HG03103 (cell line): ENCODE results near the gene ENTPD1.
A peak's percentile ranks its signal among the peaks of the same experiment; 100 is the strongest.

Source experiments
- ATAC-seq: cut with Tn5 transposase; IDR thresholded peaks from one replicate; pipeline ENCODE4 v1.9.1; 2021; ENCODE audit warnings: low read depth; ENCODE audit not compliant: unreplicated experiment

The ENTPD1 gene

DNA sequence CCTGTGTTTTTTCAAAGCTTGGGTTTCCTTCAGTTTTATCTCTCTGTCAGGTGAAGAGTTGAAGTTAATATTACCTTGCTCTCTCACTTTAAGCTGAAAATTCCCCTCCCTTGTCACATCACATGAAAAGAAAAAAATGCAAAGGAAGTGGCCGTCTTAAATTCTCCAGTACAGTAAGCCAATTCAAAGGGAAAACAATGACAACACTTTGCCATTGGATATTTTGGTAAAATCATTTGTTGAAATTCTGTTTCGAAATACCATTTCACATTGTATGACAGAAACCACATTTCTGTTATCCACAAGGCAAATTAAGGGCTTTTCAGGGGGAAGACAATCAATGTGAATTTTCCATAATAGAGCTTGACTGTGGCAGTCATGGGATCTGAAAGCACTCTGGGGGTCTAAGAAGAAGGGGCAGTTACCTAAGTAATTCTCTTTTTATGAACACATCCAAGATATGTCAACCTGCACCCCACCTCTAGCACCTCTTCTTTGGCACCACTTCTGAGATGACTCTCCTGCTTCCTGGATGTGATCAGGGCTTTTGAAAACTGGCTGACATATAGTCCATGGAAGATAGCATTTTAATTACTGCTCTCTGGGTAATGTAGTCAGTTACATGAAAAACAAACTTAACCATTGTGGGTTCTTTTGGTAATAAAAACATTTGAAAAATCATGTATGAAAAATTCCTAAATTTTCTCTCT lies 63.8 kb downstream of the ENTPD1 start:
- ATAC-seq, result no peak

DNA sequence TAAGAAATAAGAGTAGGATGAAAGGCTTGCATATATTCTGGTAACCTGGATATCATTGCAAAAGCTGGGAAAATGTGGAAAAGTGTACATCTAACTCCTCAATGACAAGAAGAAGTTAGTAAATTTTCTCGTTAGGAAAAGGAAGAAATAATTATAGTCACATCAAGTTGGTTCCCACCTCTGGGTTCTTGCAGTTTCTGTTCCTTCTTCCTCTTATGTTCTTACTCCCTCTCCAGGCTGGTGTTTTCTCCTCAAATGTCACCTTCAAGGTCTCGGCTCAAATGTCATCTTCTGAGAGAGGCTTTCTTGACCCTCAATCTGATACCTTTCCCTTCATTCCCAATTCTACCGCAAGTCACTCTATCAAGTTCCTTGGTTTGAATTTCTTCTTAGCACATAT lies 64.4 kb downstream of the ENTPD1 start:
- no peak for ATAC-seq

DNA sequence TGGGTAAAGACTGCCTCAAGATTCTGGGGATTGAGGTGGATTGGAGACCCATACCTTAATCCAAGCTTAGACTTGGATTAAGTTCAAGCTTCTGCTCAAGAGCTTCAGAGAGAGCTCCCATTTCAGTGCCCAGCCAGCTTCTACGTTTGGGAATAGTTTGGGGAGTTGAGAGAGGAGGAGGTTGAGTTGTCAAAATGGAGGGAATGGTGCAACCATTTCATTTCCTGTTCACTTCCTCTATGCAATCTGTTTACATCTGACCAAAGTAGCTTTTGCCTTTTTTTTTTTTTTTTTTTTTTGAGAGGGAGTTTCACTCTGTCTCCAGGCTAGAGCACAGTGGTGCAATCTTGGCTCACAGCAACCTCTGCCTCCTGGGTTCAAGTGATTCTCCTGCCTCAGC lies 65.8 kb downstream of the ENTPD1 start:
- ATAC-seq, result no peak

DNA sequence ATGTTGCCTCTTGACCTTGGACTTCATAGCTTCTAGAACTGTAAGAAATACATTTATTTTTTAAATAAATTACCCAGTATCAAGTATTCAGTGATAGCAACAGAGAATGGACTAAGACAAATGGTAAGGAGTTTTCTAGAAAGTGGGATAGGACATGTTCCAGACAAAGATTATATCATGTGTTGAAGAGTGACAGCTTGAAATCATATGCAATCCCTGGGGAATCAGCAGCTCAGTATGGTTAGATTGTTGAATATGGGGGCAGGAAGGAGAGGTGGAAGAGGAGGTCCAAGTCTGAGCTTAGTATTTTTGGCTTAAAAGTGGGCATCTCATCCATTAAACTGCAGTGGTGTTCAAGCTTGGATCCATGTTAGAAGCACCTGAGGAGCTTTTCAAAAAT lies 74.1 kb downstream of the ENTPD1 start:
- ATAC-seq, result no peak

DNA sequence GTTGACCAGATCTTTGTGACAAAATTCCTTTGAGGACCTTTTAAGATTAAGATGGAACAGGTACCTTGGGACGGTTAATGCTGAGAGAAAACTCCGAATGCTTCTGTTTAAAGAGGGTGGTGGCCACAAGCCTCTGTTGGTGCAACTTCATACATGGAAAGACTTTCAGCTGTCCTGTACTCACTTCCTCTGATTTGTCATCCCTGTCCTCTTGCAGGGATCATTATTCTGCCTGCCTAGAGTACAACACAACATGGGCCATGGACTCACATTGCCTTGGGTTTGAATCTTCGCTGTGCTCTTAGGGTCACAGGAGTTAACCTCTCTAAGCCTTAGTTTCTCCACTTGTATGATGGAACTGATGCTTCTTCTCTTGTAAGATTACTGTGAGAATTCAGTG lies 75.1 kb downstream of the ENTPD1 start:
- no peak for ATAC-seq

DNA sequence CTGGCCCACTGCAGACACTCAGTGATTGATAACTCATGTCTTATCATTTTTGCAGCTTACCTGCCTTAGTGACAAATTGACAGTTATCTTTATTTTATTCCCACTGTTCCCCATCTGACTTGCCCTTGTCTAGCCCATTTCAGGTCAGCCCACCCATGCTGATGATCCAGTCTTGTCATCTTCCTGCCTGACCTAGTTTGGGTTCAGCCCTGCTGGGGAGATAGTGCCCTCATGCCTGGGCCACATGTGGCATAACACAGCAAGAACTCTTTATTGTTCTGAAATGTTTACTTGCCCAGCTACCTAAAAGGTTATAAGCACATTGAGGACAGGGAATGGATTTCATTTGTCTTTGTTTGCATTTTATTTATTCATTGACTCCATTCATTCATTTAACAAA lies 75.6 kb downstream of the ENTPD1 start:
- ATAC-seq, result no peak

DNA sequence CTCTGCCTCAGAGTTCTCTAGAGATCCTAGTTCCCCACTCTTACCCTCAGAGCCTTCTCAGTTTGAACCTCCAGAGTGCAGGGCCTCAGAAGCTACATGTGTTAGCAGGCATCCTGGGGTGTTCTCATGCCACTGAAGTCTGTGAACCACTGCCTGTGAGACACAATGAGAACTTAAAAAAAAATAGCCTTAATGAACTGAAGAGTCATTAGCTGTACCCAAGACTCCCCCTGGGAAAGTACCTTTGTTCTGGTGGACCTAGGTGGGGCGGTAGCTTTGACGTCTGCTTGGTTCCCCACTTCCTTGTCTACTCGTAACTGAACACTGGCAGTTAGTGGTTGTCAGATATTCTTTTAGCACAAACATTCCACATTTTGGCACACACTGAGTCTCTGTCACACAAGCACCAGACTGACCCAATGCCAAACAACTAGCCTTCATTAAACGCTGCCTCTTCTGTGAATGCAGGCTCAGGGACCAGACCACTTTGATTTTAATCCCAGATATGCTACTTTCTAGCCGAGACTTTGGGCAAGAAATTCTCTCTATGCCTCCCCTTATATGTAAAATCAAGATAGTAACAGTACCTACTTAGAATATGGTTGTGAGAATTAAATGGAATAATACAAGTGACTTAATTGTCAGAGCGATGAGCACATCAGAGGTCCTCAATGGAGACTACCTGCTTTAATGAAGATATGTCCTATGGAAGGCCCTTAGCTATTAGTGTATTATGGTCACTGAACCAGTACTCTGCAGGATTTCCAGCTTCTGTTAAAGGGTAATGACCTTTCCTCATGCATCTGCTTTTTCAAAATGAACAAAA lies 76.5 kb downstream of the ENTPD1 start:
- peak; percentile 68 for ATAC-seq

DNA sequence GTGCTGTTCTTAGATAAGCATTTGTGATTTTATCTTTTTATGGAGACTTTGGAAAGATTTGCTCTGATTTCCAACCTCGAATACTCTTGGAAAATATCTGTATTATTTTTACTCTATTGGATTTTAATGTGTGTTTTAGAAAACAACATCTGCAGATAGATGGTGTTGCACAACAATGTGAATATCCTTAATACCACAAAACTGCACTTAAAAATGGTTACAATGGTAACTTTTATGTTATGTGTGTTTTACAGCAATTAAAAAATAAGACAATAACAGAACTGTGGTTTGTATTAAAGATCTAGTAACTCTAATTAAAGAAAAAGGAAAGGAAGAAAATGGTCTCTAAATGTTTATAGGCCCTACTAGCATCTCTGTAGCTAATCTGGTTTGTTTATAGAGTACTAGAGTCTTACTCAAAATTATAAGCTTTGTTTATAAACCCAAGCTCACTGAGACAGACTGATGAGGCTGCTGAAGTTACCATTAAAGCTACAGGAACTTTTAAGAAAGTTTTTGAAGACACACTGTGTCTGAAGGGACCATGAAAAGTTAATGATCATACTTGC lies 77.2 kb downstream of the ENTPD1 start:
- no peak for ATAC-seq

DNA sequence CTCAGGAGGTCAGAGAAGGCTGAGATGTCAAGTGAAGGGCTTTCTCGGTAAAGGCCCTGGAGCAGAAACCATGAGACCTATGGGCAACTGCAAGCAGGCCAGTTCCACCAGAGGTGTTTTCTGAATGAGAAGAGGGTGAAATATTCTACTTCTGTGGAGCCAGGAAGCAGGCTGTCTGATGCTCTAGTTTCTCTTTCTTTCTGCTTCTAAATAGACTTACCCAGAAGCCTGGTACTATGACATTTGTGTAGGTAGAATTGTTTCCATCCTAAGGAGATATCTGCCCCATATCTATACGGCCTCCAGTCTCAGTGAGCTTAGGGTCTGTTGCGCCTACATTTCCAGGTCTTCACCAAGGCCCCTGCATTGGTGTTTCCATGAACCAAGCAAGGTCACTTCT lies 78.4 kb downstream of the ENTPD1 start:
- ATAC-seq, result no peak

DNA sequence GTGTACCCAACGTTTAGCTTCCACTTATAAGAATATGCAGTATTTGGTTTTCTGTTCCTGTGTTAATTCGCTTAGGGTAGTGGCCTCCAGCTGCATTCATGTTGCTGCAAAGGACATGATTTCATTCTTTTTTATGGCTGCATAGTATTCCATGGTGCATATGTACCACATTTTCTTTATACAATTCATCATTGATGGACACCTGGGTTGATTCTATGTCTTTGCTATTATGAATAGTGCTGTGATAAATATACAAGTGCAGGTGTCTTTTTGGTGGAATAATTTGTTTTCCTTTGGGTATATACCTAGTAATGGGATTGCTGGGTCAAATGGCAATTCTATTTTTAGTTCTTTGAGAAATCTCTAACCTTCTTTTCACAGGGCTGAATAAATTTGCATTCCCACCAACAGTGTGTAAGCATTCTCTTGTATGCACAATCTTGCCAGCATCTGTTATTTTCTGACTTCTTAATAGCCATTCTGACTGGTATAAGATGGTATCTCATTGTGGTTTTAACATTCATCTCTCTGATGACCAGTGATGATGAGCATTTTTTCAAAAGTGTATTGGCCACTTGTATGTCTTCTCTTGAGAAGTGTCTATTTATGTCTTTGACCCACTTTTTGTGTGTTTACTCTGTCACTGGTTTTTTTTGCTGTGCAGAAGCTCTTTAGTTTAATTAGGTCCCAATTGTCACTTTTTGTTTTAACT lies 79.3 kb downstream of the ENTPD1 start:
- no peak for ATAC-seq

DNA sequence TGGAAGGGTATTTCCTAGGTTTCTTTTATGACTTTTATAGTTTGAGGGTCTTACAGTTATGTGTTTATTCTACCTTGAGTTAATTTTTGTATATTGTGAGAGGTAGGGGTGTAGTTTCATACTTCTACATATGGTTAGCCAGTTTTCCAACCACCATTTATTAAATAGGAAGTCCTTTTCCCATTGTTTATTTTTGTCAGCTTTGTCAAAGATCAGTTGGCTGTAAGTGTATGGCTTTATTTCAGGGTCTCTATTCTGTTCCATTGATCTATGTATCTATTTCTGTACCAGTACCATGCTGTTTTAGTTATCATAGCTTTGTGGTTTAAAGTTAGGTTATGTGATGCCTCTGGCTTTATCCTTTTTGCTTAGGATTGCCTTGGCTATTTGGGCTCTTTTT lies 79.9 kb downstream of the ENTPD1 start:
- no peak for ATAC-seq

DNA sequence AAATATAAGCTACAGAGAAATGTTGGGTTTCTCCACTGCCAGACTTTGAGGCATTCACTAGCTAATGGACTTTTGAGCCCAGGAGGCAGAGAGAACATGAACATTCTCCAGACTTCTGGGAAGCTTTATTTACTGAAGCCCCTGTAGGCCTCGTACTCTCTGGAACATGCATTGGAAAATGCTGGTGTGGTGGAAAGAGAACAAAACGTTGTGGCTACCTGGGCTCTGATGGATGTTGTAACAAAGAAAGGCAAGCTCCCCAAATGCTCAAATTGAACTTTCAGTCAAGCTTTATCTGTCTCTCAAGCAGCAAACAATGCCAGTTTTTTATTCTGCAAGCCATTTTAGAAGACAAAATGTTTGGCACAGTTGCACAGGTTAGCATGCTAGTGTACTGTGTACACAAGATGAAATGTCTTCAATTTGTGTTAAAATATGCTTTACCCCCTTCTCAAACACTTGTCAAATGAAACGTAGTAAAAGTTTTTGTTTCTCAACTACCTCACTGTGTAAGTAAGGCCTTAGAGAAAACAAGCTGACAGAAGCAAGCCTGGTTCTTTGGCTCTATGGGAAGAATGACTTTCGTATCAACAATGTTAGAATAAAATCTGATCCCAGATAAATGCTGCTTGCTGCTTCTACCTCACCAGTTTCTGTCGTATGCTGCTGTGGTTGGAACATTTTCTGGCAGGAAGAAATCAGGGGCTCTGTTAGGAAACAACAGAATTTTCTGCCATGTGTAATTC lies 80.8 kb downstream of the ENTPD1 start:
- ATAC-seq, result no peak

DNA sequence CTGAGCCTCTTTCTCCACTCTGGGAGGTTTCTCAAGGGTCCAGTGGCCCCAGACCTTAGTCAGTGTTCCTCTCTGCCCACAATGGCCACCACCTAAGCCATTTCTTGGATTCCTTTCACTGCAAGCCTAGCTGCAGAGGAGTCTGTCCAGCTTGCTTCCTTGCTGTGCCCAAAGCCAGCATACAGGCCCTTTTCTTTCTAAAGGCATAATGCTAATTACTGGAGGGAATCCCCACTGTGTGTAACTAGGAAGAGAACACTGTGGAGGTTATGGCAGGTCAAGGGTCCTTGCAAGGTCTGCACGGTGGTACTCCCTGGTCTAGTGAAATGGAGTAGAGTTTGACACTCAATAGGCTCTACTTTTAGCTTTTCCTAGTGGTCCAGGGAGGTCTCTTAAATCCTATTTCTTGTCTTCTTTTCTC lies 81.4 kb downstream of the ENTPD1 start:
- peak; percentile 5 for ATAC-seq

DNA sequence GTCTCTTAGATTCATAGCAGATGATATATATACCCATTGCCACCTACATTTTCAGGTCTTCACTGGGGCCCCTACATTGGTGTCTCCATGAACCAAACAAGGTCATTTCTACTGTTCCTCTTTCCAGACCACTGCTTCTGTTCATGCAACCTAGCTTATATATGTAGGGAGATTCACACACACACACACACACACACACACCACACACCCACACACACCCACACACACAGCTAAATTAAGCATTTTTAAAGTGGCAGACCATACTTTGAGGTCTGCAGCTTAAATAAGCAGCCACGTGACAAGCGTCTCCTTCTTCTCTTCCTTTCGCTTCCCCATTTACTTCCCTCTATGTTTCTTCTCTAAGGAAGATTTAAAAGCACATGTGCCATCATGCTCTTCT lies 81.8 kb downstream of the ENTPD1 start:
- ATAC-seq, result peak; percentile 42

DNA sequence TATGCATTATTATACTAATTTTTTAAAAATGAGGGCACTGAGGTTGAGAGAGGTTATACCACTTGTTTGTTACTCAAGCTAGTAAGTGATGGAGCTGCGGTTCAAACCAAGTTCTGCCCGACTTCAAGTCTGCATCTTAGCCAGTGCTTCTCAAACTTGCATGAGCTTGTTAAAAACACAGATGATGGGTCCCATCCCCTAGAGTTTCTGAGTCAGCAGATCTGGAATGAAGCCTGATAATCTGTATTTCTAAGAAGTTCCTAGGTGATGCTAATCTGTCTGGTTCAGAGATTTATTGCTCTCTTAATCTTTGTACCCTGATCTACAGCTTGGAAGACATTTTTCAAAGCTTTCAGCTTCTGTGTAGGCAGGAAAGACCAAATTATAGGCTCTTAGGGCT lies 84.2 kb downstream of the ENTPD1 start:
- no peak for ATAC-seq

DNA sequence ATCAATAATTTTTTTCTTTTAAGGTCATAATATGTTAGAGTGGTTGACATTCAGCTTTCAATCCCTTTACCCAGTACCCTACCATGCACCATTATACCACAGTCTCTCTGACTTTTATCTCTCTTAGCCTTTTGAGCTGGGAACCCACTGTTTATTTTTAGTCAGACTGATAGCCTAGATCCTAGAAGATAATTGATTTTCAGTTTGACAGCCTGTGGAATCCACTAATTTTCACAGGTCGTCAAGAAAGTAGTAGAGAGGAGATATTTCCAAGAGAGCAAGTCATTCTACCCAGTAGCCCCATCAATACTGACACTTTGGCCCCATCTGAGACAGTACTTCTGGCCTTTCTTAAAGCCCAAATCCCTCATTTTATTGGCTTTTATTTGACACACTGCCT lies 84.7 kb downstream of the ENTPD1 start:
- no peak for ATAC-seq

DNA sequence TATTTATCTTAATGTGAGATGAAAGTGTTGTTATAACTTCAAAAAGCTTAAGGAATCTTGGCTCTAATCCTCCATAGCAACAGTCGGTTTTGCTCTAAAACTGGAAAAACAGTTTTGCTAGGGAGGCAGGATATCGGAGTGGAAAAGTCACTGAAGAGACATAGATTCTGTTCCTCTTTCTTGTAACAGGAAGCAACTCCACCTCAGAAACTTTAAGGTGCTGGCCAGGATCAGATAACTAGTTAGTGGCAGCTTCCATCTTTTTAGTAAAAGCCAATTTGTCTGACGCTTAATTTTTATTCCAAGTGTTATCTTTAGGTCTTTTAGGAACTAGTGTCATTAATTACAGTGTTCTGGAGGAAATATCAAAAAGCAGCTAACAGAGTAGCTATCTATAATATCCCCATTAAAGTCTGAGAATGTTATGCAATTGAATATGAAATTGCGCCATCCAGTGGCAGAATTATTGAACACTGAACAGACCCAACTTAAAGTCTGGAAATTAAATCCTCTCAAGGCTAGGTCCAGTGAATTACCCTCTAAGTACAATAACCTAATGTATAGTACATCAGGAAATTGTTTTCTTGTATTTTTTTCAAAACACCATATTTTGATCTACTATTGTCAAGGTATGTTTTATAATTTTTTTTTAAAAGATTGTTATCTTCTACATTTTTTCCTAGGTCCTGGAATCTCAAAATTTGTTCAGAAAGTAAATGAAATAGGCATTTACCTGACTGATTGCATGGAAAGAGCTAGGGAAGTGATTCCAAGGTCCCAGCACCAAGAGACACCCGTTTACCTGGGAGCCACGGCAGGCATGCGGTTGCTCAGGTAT lies 85.9 kb downstream of the ENTPD1 start:
- no peak for ATAC-seq

DNA sequence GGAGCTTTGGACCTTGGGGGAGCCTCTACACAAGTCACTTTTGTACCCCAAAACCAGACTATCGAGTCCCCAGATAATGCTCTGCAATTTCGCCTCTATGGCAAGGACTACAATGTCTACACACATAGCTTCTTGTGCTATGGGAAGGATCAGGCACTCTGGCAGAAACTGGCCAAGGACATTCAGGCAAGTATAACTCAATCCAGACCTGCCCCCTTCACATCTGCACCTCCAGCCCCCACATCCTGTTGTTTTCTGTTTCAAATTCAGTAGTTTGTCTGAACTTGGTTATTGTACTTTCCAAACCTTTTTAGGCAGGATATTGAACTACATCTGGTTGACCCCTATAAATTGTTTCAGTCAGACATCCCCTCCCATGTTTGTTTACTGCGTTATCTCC lies 89.4 kb downstream of the ENTPD1 start:
- no peak for ATAC-seq

DNA sequence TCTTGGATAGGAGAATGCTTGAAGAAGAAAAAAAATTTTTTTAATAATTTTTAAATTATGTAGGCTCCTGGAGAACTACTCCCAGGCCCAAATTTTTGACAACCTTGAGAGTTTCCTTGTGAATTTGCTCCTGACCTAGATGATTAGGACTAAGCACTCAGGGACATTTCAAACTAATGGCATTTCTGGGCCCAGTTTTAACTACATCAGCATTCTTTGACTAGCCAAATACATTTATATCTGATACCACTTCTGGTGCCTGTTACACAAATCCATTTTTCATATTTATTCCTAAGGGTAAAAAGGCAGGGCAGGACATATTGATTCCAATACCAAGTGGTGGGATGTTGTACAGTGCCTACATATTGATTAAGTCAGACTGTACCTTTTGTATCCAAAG lies 91.0 kb downstream of the ENTPD1 start:
- no peak for ATAC-seq

DNA sequence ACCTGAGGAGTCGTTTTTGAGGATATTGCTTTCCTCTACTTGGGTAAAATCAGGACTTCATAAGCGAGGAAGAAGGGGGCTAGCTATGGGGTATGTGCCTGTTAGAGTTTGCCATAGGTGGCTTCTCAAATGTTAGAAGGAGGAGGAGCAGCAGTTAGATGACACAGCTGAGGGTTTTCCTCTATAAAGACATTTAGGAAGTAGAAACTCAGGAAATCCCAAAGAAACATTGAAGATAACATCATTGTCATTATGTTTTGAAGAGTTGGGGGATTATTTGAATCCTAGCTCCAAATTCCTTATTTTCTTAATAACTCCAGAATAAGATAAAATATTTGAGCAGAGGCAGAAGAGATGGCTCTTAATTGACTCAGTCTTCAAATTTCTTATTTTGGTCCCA lies 92.9 kb downstream of the ENTPD1 start:
- ATAC-seq, result no peak
